SK-N-MC (cell line): ENCODE data around the gene LRP11.

Source experiments
- DNase-seq: peaks from one replicate; pipeline ENCODE4 v3.0.0-alpha.2; 2011; ENCODE audit warnings: low read depth, low spot score
- H3K27ac ChIP-seq: fragments of 200-600 bp; sonication (generic); 2 replicates; pipeline ENCODE4 v1.5.1; 2016; ENCODE audit warnings: mixed run types
- H3K36me3 ChIP-seq: fragments of 200-600 bp; sonication (generic); 2 replicates; pipeline ENCODE4 v1.6.1; 2017; ENCODE audit warnings: antibody characterized with exemption, low read length, mixed read lengths; ENCODE audit not compliant: insufficient read depth
- H3K4me3 ChIP-seq: fragments of 200-600 bp; sonication (generic); 2 replicates; pipeline ENCODE4 v1.5.1; 2016
- H3K9ac ChIP-seq: fragments of 200-600 bp; sonication (generic); 2 replicates; pipeline ENCODE4 v1.8.0; 2017; ENCODE audit warnings: mixed run types, mixed read lengths; ENCODE audit not compliant: insufficient read length
- H3K9me3 ChIP-seq: fragments of 200-600 bp; sonication (generic); 2 replicates; pipeline ENCODE4 v1.6.1; 2017; ENCODE audit warnings: low read depth, mild to moderate bottlenecking, antibody characterized with exemption, low read length, moderate library complexity, mixed read lengths
- EZH2 ChIP-seq: fragments of 200-600 bp; sonication (generic); IDR thresholded peaks from one replicate; pipeline ENCODE4 v1.6.1; 2017; ENCODE audit warnings: antibody characterized with exemption
- FOXP2 ChIP-seq: optimal IDR thresholded peaks from 2 replicates; pipeline ENCODE3; 2011; ENCODE audit warnings: mild to moderate bottlenecking, moderate library complexity; ENCODE audit not compliant: insufficient read depth; ENCODE audit errors: extremely low read length, control extremely low read depth
- POLR2AphosphoS5 ChIP-seq: IDR thresholded peaks from 2 replicates; pipeline ENCODE4 v1.6.1; 2012; ENCODE audit warnings: mild to moderate bottlenecking, low read depth, low read length, borderline replicate concordance

LRP11 gene

GRCh38 chr6:149820506-149820905, 43.7 kb downstream of the LRP11 start:
- no peaks in the 10 kb centered on the region for H3K36me3 ChIP-seq
- no peak for TF ChIP-seq POLR2AphosphoS5
- TF ChIP-seq EZH2: no peak
- no peak for TF ChIP-seq FOXP2
- H3K4me3 ChIP-seq: no peak overlapping the region
- H3K27ac ChIP-seq: no peak overlapping the region
- H3K9me3 ChIP-seq: no peaks in the 10 kb centered on the region
- no peak for DNase-seq
- H3K9ac ChIP-seq: no peak overlapping the region

- no peak for TF ChIP-seq FOXP2
- TF ChIP-seq EZH2: no peak
- no peak for TF ChIP-seq POLR2AphosphoS5
- H3K27ac ChIP-seq: no peak overlapping the region
- no peaks in the 10 kb centered on the region for H3K9me3 ChIP-seq
- no peaks in the 10 kb centered on the region; the same call in 1 of the 2 replicates for H3K36me3 ChIP-seq
- no peak overlapping the region for H3K4me3 ChIP-seq
- no peak overlapping the region for H3K9ac ChIP-seq
- DNase-seq: no peak
Measured at GRCh38 chr6:149815788-149816187, 48.4 kb downstream of the LRP11 start.

- Histone ChIP-seq H3K9ac (no peak overlapping the region), H3K4me3 (no peak overlapping the region), H3K27ac (no peak overlapping the region), H3K36me3 (no peaks in the 10 kb centered on the region; the same call in 1 of the 2 replicates), H3K9me3 (no peaks in the 10 kb centered on the region)
- TF ChIP-seq POLR2AphosphoS5 (no peak), EZH2 (no peak), FOXP2 (no peak)
- no peak for DNase-seq
Measured at GRCh38 chr6:149813351-149813750, 50.8 kb downstream of the LRP11 start.

- no peak overlapping the region for H3K27ac ChIP-seq
- no peak overlapping the region for H3K4me3 ChIP-seq
- no peaks in the 10 kb centered on the region; the same call in 1 of the 2 replicates for H3K36me3 ChIP-seq
- no peaks in the 10 kb centered on the region for H3K9me3 ChIP-seq
- no peak for DNase-seq
- TF ChIP-seq EZH2 (no peak), FOXP2 (no peak), POLR2AphosphoS5 (no peak)
- no peak overlapping the region for H3K9ac ChIP-seq
Measured at GRCh38 chr6:149809798-149810197, 54.4 kb downstream of the LRP11 start.

GRCh38 chr6:149806127-149806526, 58.0 kb downstream of the LRP11 start:
- no peak for TF ChIP-seq EZH2
- no peak for TF ChIP-seq POLR2AphosphoS5
- no peak for TF ChIP-seq FOXP2
- 0 out of 2 replicates have a peak, but pooled peaks cover 5% of the 10 kb centered on the region for H3K36me3 ChIP-seq
- no peak overlapping the region for H3K27ac ChIP-seq
- H3K4me3 ChIP-seq: no peak overlapping the region
- H3K9me3 ChIP-seq: no peaks in the 10 kb centered on the region
- no peak for DNase-seq
- H3K9ac ChIP-seq: no peak overlapping the region

- TF ChIP-seq EZH2 (no peak), FOXP2 (no peak), POLR2AphosphoS5 (no peak)
- H3K4me3 ChIP-seq: no peak overlapping the region
- DNase-seq: no peak
- H3K36me3 ChIP-seq: peaks cover 15% of the 10 kb centered on the region
- no peak overlapping the region for H3K27ac ChIP-seq
- H3K9ac ChIP-seq: no peak overlapping the region
- H3K9me3 ChIP-seq: no peaks in the 10 kb centered on the region
Measured at GRCh38 chr6:149783551-149783950, 80.6 kb downstream of the LRP11 start.

GRCh38 chr6:149782337-149782736, 81.8 kb downstream of the LRP11 start:
- Histone ChIP-seq H3K36me3 (peaks cover 18% of the 10 kb centered on the region), H3K4me3 (no peak overlapping the region), H3K27ac (no peak overlapping the region), H3K9ac (no peak overlapping the region), H3K9me3 (no peaks in the 10 kb centered on the region)
- TF ChIP-seq EZH2 (no peak), POLR2AphosphoS5 (no peak), FOXP2 (no peak)
- no peak for DNase-seq

GRCh38 chr6:149781715-149782114, 82.4 kb downstream of the LRP11 start:
- TF ChIP-seq FOXP2 (no peak), POLR2AphosphoS5 (no peak), EZH2 (no peak)
- no peak overlapping the region for H3K4me3 ChIP-seq
- DNase-seq: no peak
- H3K9ac ChIP-seq: no peak overlapping the region
- H3K9me3 ChIP-seq: no peaks in the 10 kb centered on the region
- peaks cover 18% of the 10 kb centered on the region for H3K36me3 ChIP-seq
- no peak overlapping the region for H3K27ac ChIP-seq

- H3K27ac ChIP-seq: no peak overlapping the region
Measured at GRCh38 chr6:149779644-149779963, 84.6 kb downstream of the LRP11 start.

More at GRCh38 chr6:149779644-149779963, 84.6 kb downstream of the LRP11 start:
- Histone ChIP-seq H3K36me3 (peaks cover 28% of the 10 kb centered on the region), H3K9me3 (no peaks in the 10 kb centered on the region), H3K9ac (no peak overlapping the region), H3K4me3 (no peak overlapping the region)
- TF ChIP-seq POLR2AphosphoS5 (no peak), FOXP2 (no peak), EZH2 (no peak)
- no peak for DNase-seq
